HG03280 (cell line): ENCODE results near the gene MECR.

Experiments used
- ATAC-seq: cut with Tn5 transposase; IDR thresholded peaks from one replicate; pipeline ENCODE4 v1.9.1; 2021; ENCODE audit warnings: mild to moderate bottlenecking, moderate library complexity; ENCODE audit not compliant: unreplicated experiment

The MECR gene

DNA sequence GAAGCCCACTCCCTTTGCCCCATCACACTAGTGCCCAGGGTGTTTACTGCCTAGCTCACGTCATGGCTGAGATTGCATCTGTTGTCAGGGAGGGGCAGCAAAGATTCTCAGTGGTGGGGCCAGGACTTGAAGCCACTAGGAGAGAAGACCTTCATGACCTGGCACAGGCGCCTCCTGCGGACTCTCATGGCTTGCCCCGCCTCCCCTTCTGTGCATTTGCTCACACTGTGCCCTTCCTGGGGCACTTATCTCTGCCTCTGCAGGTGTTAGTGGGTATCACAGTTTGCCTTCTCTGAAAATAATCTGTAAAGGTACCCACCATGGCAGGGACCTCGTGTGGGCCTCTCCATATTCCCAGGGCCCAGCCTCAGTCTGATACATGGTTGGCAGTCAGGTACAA lies 25.7 kb upstream of the MECR start:
- no peak for ATAC-seq

DNA sequence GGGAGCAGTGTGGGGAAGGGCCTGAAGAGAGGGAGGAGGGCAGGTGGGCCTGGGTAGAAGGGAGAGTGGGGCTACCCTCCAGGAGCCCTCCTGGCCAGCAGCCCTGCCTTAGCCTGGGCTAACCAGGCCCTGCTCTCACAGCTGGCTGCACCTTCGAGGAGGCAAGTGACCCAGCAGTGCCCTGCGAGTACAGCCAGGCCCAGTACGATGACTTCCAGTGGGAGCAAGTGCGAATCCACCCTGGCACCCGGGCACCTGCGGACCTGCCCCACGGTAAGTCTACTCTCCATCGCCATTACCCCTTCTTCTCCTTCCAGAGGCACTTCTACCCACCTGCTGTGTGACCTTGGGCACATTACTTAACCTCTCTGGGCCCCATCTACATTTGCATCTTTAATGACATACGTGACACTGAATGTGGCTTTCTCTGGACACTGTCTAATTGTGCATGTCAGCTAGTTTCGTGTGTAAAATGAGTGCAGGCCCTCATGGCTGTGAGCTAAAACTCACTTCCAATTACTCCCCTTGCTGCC lies 24.5 kb upstream of the MECR start:
- no peak for ATAC-seq

DNA sequence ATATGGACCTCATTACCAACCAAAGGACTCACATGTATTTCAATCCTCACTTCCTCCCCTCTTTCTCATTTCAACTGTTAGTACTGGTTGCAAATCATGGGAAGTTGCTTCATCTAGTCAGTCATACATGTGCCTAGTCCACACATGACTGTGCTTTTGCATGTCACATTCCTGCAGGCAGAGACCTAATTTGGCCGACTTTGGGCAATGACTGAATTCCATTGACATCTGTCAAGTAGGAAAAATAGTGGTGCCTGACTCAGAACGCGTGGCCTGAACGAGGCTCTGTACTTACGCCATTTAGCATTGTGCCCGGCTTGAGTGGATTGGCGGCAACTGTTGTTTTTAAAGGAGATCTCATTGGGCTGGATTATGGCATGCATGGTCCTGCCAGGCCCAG lies 23.6 kb upstream of the MECR start:
- ATAC-seq: no peak

DNA sequence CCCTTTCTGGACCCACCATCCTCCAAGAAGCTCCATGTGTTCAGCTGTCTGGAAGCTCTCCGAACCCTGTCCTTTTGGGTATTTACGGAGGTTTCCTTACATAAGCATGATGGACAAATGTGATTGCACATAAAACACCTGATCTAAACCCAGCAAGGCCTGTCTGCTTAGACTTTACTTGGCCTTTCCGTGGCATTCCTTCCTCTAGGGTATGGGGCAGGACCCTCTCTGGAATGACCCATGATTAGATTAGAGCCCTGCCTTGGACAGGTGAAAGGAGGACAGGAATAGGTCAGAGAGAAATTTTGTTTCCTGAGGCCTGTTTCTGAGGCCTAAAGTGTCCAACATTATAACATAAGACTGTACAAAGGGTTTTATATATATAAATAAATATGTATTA lies 22.4 kb upstream of the MECR start:
- ATAC-seq: no peak

DNA sequence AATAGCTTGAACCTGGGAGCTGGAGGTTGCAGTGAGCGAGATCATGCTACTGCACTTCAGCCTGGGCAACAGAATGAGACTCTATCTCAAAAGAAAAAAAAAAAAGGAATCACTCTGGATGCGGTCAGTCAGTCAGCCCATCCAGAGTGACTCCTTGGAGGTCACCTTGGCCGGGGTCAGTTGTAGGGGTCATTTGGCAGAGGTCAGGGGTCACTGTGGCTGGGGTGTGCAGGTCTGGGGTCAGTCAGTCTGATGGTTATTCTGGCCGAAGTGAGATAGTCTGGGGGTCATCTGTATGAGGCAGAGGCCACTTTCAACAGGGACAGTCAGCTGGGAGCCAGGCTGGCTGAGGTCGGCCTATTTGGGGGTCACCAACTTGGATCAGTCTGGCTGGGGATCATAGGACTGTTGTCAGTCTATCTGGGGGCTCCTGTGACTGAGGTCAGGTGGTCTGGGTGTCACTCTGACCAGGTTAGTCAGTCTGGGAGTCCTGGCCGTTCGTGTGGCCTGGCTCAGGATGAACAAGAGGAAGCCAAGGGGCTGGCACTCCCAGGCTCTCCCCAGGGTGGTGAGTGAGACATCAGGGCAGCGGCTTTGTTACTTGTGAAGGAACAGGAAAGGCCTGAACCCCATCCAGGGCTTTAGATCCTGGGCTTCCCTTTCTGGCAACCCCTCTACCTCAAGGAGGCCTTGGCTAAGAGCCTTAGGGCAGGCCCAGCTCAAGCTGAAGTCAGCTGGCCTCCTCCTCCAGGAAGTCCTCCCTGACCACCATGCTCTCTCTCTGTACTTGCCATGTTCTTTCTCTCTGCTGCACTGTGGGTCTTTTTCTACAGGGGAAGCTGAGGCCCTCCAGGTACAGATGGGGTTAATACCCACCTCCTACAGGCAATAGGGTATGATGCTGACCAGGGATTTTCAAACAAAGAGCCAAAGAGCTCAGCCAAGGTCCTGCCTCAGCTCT lies 20.7 kb upstream of the MECR start:
- no peak for ATAC-seq

DNA sequence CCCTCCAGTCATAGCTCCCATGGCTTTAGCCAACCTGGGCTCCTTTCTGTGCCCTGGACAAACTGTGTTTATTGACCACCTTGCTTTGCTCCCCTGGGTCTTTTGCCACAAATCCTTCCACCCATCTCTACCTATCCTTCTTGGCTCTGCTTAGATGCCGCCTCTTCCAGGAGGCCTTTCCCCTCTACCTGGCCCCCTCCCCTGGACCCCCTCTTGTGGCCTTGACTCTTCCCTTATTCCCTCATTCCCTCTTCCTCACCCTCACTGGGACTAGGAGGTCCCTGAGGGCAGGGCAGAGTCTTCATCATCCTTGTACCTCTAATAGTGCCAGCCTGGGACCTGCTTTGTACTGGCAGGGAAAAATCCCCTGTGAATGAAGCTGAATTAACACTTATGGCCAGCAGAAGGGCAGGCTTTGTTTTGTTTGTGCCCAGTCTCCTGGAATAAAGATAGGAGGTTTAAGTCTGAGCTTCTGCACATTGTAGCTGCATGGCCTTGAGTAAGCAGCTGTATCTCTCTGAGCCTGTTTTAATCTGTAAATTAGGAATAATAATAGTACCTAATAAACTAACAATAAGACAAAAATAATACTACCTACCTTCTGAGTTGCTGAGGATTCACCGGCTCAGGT lies 19.3 kb upstream of the MECR start:
- ATAC-seq: no peak

DNA sequence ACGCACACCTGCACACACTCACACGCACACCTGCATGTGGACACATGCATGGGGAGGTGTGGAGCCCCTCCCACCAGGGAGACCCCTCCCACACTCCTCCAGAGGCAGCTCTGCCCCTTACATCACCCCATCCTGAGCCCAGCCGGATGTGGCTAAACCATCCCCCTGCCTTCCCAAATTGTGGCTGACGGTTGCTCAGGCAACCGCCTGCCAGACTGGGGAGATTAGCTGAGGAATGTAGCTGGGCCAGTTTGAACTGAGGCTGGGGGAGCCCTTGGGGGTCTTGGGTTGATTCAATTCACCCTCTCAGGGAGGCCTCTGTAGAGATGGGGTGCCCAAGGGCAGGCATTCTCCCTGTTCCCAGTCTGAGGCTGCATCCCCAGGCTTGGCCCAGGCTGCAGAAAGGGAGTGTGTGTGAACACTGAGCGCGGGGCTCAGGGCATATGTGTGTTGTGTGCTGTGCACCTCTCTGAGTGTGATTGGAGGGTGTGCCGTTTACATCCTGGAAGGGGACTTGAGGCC lies 18.5 kb upstream of the MECR start:
- no peak for ATAC-seq

DNA sequence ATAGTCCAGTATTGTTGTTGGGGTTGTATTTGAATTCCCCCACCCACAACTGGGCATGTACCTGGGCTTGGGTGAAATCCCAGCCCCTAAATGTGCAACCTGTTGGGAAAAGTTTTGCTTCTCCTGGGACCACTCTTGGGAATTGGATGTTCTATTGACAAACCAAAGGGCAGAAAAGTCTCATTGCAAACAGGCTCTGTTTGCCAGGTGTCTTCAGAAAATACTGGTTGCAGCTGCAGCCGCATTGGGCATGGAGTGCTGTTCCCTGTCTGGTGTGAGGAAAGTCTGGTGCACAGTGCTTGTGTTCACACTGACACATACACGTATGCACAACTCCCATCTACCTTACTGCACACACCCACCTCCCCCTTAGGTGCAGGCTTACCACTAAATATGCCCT lies 17.7 kb upstream of the MECR start:
- ATAC-seq: no peak

DNA sequence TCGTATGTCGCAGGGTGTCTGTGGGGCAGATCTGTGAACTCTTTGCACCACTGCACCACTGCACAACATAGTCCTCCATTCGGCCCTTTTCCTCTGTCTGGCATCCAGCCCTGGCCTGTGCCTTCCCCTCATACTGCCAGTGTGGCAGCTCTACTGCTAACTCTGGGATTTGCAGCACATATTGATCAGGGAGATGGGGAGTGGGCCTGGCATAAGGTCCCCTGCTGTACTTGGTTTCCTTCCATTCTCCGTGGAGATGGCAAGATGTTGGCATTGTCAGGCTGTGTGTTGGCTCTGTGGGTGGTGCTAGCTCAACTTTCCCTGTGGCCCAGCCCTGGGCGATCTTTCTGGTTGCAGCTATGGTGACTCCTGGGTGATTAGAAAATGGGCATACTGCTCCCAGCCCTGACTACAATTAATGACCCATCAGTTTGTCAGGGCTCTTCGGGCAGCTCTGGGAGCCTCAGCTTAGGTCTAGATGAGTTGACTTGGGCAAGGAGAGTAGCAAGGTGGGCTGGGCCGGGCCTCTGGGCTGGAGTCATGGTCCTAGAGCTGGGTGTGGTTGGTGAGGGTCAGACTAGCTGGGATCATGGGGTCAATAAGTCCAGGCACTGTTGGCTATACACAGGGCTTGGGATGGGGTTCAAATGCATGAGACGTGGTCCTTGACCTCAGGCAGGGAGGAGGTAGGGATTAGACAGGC lies 17.0 kb upstream of the MECR start:
- ATAC-seq: no peak

DNA sequence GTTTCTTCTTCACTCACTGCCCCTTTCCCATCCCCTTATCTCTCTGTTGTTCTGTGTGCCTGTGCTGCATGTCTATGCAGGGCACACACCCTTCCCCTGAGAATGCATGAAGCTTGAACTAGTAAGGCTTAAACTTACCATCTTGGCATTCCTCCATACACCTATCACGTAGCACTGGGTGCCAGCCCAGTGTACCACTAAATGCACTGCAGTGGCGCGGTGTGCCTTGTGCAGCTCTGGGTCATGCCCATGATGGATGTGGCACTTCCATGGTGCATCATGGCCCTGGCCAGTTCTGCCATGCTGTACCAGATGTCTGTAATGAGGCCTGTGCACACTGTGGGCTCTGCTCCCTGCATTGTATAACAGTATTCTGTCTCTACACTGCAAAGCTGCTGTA lies 16.3 kb upstream of the MECR start:
- no peak for ATAC-seq

DNA sequence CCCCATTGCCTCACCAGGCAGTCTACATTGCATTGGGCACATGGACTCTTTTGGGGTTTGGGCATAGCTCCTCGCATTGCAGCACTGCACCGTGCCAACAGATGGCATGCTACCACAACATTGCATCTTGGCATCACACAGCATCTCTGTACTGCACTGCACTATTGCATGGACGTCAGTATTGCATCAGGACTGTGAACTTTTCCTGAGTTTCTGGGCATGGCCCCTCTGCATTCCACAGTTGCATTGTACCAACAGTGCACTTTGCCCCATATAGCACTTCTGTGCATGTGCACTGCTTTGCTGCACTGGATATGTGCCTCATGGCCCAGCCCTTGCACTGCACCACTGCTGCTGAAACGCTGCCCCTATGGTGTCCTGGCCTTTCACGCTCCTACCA lies 15.1 kb upstream of the MECR start:
- no peak for ATAC-seq

DNA sequence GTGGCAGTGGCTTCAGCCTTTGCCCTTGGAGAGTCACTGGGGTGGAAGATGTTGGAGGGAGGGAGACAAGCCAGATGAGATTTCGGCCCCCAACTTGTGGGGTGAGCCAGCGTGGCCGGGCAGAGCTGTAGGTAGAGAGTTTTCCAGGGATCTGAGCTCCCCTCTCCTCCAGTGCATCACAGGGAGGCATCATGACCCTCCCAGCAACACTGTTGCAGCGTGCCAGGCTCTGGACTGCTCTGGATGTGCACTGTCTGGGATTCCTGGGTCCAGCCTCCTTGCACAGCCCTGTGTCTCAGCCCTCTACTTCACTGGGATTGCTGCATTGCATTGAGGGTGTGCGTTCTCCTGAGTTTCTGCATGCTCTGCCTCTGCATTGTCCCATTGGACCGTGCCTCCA lies 14.5 kb upstream of the MECR start:
- no peak for ATAC-seq

DNA sequence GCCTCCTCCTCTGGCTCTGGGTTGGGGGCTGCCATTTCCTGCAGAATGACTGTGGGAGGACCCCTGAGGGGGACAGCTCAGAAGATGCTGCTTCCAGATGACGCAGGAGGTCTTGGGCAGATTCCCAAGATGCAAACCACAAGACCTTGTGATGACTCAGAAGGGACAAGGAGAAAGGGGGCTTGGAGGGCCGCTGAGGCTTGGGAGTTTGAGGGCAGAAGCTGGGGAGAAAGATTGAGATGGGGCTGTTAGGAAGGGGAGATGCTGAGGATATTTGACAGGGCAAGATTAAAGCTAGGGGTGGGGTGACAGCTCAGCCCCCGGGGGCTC lies 13.1 kb upstream of the MECR start:
- ATAC-seq: no peak

DNA sequence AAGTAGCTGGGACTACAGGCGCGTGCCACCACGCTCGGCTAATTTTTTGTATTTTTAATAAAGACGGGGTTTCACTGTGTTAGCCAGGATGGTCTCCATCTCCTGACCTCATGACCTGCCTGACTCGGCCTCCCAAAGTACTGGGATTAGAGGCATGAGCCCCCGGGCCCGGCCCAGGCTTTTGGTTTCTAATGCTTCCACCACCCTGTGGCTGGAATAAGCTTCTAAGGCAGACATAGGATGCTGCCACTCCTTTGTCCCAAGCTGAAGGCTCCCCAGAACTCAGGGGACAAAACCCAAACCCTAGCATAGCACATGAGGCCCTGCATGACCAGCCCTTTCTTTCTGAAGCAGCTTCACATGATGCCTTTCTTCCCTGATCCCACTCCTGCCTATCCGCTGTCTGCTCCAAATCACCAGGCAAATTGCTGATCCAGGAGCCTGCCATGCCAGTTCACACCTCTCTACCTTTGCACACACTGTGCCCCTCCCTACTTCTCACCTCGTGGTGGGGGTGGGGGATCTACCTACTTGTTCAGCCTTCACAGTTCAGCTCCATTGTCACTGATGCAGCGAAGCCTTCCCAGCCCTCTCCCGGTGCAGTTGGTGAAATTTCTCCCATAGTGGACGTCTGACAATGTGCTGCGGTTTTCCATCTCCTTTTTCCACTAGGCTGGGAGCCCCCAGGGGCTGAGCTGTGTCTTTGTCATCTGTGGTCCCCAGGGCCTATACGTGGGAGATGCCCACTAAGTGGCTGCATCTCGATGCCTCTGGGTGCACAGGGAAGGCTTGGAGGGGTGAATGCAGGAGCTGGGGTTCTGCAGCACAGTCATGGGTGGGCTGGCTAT lies 12.5 kb upstream of the MECR start:
- no peak for ATAC-seq

DNA sequence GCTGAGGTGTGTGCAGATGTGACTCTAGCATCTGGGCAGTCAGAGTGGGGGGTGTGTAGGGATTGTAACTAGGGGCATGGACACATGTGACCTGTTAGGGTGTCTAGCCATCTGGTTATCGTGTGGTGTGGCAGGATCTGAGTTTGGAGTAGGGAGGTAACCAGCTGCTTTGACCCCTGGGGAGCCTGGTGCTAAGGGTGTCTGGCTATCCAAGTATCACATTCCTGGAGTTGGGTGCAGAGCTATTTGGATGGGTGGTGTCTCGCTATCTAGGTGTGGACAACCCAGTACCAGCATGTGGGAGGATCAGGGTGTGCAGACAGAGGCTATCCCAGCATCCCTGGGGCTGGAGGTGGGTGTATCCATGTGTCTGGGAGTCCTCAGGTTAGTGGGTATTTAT lies 10.3 kb upstream of the MECR start:
- no peak for ATAC-seq

DNA sequence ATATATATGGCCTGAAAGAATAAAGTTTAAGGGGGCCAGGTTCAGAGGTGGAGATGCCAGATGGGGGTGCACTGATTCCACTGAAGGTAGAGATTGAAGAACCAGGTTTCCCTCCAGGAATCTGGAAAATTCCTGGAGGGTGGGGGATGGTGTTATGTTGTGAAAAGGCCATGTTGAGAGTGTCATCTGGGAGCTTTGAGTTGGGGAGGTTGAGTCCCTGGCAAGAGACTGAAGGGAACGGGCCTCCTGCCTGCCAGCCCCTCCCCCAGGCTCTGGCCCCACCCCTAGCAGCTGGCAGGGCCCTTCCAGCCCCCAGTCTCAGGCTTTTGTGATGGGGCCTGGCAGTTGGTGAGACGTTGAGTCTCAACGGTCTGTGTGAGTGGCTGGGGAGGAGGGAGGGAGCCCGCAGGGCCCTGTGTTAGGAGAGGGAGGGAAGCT lies 9.7 kb upstream of the MECR start:
- ATAC-seq: no peak

DNA sequence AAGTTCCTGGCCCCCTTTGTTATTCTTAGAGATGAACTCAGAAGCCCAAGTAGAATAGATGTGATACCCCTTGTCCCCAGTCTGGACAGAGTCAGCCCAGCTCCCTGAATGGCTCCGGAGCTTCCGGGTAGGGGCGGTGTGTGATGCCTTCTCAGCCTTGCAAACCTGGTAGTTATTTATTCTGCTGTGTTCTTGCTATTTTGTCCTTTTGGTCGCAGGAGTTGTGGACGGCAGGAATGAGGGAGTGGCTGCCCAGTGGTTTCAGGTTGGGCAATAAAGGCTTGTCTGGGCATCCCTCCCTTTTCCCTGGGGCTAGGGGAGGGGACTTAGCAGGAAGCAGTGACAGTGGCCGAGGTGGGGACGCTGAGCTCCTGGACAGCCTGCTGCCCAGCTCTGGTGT lies 8.4 kb upstream of the MECR start:
- ATAC-seq: no peak

DNA sequence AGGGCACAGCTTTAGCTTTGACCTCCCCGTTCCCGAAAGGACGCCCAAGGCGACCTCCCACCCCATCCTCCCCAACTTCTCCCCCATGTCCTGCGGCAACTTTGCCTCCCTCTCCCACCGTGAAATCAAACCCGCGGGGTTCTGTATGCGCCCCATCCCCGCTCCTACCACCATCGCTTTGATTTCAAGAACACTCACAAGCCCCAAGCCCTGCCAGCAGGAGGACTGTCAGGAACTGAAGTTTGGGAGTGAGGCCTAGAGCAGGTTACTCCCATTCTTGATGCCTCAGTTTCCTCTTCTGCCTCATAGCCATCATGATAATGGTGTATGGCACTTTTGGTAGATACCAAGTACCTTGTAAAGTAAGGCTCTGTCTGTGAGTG lies 7.9 kb upstream of the MECR start:
- ATAC-seq: no peak

DNA sequence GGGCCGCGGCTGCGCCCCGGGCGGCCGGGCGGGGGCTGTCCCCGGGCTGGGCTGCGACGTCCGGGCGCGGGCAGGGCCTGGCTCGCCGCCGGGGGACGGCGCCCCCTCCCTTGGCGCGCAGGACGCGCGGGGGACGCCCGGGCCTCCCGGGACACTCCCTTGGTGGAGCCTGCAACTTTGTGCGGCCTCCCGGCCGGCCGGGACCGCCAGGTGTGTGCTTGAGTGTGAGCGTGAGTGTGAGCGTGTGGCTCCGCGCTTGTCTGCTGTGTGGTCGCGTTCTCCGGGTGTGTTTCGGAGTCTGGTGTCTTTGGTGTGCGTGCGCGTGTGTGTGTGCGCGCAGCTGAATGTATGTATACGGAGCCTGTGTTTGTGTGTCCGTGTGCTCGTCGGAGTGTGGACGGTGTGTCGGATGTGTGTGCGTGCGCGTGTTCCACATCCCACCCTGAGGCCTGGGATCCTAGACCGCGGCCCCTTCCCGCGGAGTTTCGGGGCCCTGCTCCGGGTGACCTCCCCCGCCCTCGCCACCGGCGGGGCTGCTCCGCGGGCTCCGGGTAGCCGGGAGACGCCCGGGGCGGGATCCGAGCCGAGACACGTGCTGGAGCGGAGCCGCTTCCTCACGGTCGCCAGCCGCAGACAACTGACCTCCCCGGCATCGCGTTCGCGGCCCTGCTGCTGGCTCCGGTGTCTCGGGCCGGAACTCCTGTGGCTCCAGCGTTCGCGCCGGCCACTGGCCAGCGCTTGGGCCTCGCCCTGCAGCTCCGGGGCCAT lies 7.3 kb upstream of the MECR start:
- no peak for ATAC-seq
